Suprapubic skin (tissue), 3 donors: Measurements from ENCODE around the gene MBIP.

Source experiments
- POLR2AphosphoS5 ChIP-seq, 3 donors: sonication (generic); formaldehyde crosslinking; IDR thresholded peaks; one replicate each; pipeline ENCODE4 v1.6.1; 2017; ENCODE audit warnings: antibody characterized with exemption in 3 of 3
- TF ChIP-seq, protein P1 (sequence below), 2 donors: fragments of 200-600 bp in 1 of 2; fragments of 450-650 bp in 1 of 2; sonication (generic) in 1 of 2; IDR thresholded peaks; one replicate each; pipeline ENCODE4 v1.5.1; 2016 to 2019; ENCODE audit warnings: antibody characterized with exemption in 2 of 2, mild to moderate bottlenecking in 1 of 2, moderate library complexity in 1 of 2

DNA sequence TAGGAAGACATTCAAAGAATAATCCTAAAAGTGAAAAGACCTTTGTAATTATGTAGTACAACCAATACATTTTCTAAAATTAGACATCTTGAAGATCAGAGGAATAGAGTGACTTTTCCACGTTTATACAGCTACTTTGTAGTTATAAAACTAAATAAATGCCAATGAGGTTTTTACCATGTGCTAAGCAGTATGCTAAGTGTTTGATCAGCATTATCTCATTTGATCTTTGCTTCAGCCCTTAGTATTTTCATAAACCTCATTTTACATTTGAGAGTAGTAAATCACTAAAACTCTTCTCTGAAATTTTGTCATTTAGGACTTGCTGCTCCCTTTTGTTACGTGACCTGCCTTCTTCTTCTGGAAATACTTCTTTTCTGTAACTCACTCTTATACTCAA is 13.6 kb downstream of the MBIP start:
- TF ChIP-seq POLR2AphosphoS5 (IDR thresholded peaks at IDR 0.05), result no peak
- TF ChIP-seq, protein P1, sequence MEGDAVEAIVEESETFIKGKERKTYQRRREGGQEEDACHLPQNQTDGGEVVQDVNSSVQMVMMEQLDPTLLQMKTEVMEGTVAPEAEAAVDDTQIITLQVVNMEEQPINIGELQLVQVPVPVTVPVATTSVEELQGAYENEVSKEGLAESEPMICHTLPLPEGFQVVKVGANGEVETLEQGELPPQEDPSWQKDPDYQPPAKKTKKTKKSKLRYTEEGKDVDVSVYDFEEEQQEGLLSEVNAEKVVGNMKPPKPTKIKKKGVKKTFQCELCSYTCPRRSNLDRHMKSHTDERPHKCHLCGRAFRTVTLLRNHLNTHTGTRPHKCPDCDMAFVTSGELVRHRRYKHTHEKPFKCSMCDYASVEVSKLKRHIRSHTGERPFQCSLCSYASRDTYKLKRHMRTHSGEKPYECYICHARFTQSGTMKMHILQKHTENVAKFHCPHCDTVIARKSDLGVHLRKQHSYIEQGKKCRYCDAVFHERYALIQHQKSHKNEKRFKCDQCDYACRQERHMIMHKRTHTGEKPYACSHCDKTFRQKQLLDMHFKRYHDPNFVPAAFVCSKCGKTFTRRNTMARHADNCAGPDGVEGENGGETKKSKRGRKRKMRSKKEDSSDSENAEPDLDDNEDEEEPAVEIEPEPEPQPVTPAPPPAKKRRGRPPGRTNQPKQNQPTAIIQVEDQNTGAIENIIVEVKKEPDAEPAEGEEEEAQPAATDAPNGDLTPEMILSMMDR (IDR thresholded peaks at IDR 0.05), result no peak
